NT2/D1 (cell line): ENCODE results near the gene ENTREP3.

Source experiments
- SUZ12 ChIP-seq: IDR thresholded peaks from 2 replicates; pipeline ENCODE4 v1.6.1; 2011; ENCODE audit not compliant: insufficient read length, insufficient read depth; ENCODE audit errors: extremely low read depth
- YY1 ChIP-seq: IDR thresholded peaks from 2 replicates; pipeline ENCODE4 v1.6.1; 2011; ENCODE audit not compliant: insufficient read length, insufficient read depth
- ZNF274 ChIP-seq: IDR thresholded peaks from 2 replicates; pipeline ENCODE4 v1.6.1; 2011; ENCODE audit warnings: mild to moderate bottlenecking, low read depth, low read length

- TF ChIP-seq YY1 (no peak), ZNF274 (no peak), SUZ12 (no peak)
Observed at GRCh38 chr1:155253208-155253607, 2.1 kb downstream of the ENTREP3 start.
